ENCODE measurements around the gene IL1RN.

IL1RN gene

GRCh38 chr2:113169002-113169530 lies 41.7 kb downstream of the IL1RN start:
- no peak for DNase-seq (ENCODE audit: low read depth)
- no peak for TF ChIP-seq CTCF (IDR thresholded peaks at IDR 0.05; ENCODE audit: control insufficient read depth, extremely low read depth, insufficient read depth)
- no peak overlapping the region for H3K4me3 ChIP-seq (ENCODE audit: low read depth, low read length)

GRCh38 chr2:113169586-113169985 lies 42.2 kb downstream of the IL1RN start:
- TF ChIP-seq CTCF (IDR thresholded peaks at IDR 0.05; ENCODE audit: control insufficient read depth, extremely low read depth, insufficient read depth), result no peak
- H3K4me3 ChIP-seq (ENCODE audit: low read depth, low read length), result no peak overlapping the region
- DNase-seq (ENCODE audit: low read depth), result no peak

- DNase-seq (ENCODE audit: low read depth), result no peak
- H3K4me3 ChIP-seq (ENCODE audit: low read depth, low read length), result no peak overlapping the region
- no peak for TF ChIP-seq CTCF (IDR thresholded peaks at IDR 0.05; ENCODE audit: control insufficient read depth, extremely low read depth, insufficient read depth)
Observed at GRCh38 chr2:113171334-113172075, 44.1 kb downstream of the IL1RN start.

GRCh38 chr2:113172721-113173541 lies 45.5 kb downstream of the IL1RN start:
- TF ChIP-seq CTCF (IDR thresholded peaks at IDR 0.05; ENCODE audit: control insufficient read depth, extremely low read depth, insufficient read depth), result no peak
- no peak for DNase-seq (ENCODE audit: low read depth)
- no peak overlapping the region for H3K4me3 ChIP-seq (ENCODE audit: low read depth, low read length)

GRCh38 chr2:113173542-113174375 lies 46.4 kb downstream of the IL1RN start, which contains the start of gene PSD4:
Gene PSD4, plus strand, starts transcription at chr2:113173971. Its CDS starts 8,486 bp downstream, at chr2:113182457.
- DNase-seq (ENCODE audit: low read depth), result no peak
- no peak for TF ChIP-seq CTCF (IDR thresholded peaks at IDR 0.05; ENCODE audit: control insufficient read depth, extremely low read depth, insufficient read depth)

GRCh38 chr2:113174376-113174750 lies 47.0 kb downstream of the IL1RN start:
- no peak overlapping the region for H3K4me3 ChIP-seq (ENCODE audit: low read depth, low read length)
- TF ChIP-seq CTCF (IDR thresholded peaks at IDR 0.05; ENCODE audit: control insufficient read depth, extremely low read depth, insufficient read depth), result no peak
- DNase-seq (ENCODE audit: low read depth), result no peak

More at GRCh38 chr2:113173542-113174375, 46.4 kb downstream of the IL1RN start, which contains the start of gene PSD4:
- no peak within 1 kb of the TSS for H3K4me3 ChIP-seq (ENCODE audit: low read depth, low read length)
